ENCODE measurements around the gene RNU1-1.
"Not testable (repeated sequence)": the region's sequence is repeated elsewhere in the genome, so short reads cannot be mapped to it uniquely, and the experiment has no call there.

- TF ChIP-seq POLR2AphosphoS5, POLR2A, CTCF (IDR thresholded peaks at IDR 0.05): not testable (repeated sequence)
These were observed 33.6 kb upstream of the RNU1-1 start for GRCh38 chr1:16547502-16548241.

Measured in stomach (tissue), 4 donors.